GM18511 (cell line): ENCODE data around the gene GLTPD2.

Experiments
- ATAC-seq: cut with Tn5 transposase; IDR thresholded peaks from one replicate; pipeline ENCODE4 v1.9.1; 2021; ENCODE audit warnings: mild to moderate bottlenecking, moderate library complexity; ENCODE audit not compliant: unreplicated experiment

The GLTPD2 gene

GRCh38 chr17:4807605-4808377 lies 19.0 kb downstream of the GLTPD2 start:
- no peak for ATAC-seq

GRCh38 chr17:4808378-4808767 lies 19.6 kb downstream of the GLTPD2 start:
- no peak for ATAC-seq

- ATAC-seq: no peak
These were observed 22.0 kb downstream of the GLTPD2 start for GRCh38 chr17:4810696-4811290.

- no peak for ATAC-seq
These were observed 22.7 kb downstream of the GLTPD2 start for GRCh38 chr17:4811471-4811870.

GRCh38 chr17:4812690-4813089 lies 23.9 kb downstream of the GLTPD2 start:
- no peak for ATAC-seq

GRCh38 chr17:4815043-4815675 lies 26.4 kb downstream of the GLTPD2 start:
- no peak for ATAC-seq

- no peak for ATAC-seq
These were observed 28.1 kb downstream of the GLTPD2 start for GRCh38 chr17:4816826-4817225.

- no peak for ATAC-seq
These were observed 29.5 kb downstream of the GLTPD2 start for GRCh38 chr17:4818276-4818675.

GRCh38 chr17:4822835-4823234 lies 34.1 kb downstream of the GLTPD2 start:
- no peak for ATAC-seq

GRCh38 chr17:4823373-4824089 lies 34.8 kb downstream of the GLTPD2 start:
- no peak for ATAC-seq

GRCh38 chr17:4827399-4827798 lies 38.6 kb downstream of the GLTPD2 start:
- no peak for ATAC-seq

- peak; percentile 37 for ATAC-seq
These were observed 44.0 kb downstream of the GLTPD2 start for GRCh38 chr17:4832829-4833177.

- ATAC-seq: peak; percentile 93
These were observed 44.6 kb downstream of the GLTPD2 start, which contains the start of gene MINK1 for GRCh38 chr17:4833178-4833940. Gene MINK1, plus strand, starts transcription at chr17:4833340. Its CDS starts 244 bp downstream, at chr17:4833584.

- no peak for ATAC-seq
These were observed 45.3 kb downstream of the GLTPD2 start for GRCh38 chr17:4833941-4834680.

GRCh38 chr17:4834681-4835020 lies 45.9 kb downstream of the GLTPD2 start:
- no peak for ATAC-seq

GRCh38 chr17:4836221-4836620 lies 47.5 kb downstream of the GLTPD2 start:
- ATAC-seq: no peak

GRCh38 chr17:4837471-4838308 lies 48.9 kb downstream of the GLTPD2 start:
- no peak for ATAC-seq

- no peak for ATAC-seq
These were observed 49.6 kb downstream of the GLTPD2 start for GRCh38 chr17:4838309-4838785.

- ATAC-seq: no peak
These were observed 50.5 kb downstream of the GLTPD2 start for GRCh38 chr17:4839221-4839620.
